Measurements from ENCODE around the gene ZEB2. TPM values are rescaled to one million over a fixed set of nuclear protein-coding genes. Genes with fewer than 3 reads are reported as not detected.

Gene ZEB2
- total RNA-seq, 4 donors from 2014 or later = 21.7 to 52.1 (median 37.9) TPM

DNA sequence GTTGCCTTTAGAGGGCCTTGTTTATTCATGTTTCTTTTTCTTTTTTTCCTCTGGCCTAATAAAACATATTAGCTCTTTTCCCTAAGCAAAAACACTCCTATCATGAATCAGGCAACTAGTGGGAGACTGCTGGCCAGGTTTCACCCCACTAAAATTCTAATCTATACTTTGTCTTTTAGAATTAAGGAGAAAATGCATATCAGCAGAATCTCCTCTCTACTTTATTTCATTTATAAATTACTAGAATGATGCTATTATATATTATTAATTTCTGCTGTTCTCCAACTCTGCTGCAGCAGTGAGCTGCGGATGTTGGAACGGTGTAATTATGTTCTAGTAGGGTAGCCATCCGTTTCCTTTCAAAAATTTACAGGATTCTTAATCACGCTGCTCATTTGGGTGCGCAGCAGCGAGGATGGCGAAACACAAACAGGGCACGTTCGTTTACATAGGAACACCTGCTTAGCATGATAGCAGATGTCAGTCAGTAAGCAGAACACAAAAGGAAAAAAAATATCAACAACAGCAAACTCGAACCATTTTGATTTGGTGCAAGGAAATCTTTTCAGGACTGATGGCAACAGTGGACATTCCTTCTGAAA, 30.5 kb downstream of the ZEB2 start:
- peaks cover 19 to 20% of the 10 kb centered on the region in 2 donors for H3K4me1 ChIP-seq
- no peak for TF ChIP-seq POLR2A (IDR thresholded peaks at IDR 0.05)
- TF ChIP-seq, protein P1, sequence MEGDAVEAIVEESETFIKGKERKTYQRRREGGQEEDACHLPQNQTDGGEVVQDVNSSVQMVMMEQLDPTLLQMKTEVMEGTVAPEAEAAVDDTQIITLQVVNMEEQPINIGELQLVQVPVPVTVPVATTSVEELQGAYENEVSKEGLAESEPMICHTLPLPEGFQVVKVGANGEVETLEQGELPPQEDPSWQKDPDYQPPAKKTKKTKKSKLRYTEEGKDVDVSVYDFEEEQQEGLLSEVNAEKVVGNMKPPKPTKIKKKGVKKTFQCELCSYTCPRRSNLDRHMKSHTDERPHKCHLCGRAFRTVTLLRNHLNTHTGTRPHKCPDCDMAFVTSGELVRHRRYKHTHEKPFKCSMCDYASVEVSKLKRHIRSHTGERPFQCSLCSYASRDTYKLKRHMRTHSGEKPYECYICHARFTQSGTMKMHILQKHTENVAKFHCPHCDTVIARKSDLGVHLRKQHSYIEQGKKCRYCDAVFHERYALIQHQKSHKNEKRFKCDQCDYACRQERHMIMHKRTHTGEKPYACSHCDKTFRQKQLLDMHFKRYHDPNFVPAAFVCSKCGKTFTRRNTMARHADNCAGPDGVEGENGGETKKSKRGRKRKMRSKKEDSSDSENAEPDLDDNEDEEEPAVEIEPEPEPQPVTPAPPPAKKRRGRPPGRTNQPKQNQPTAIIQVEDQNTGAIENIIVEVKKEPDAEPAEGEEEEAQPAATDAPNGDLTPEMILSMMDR (IDR thresholded peaks at IDR 0.05) = no peak
- intact Hi-C loops (cut with DNase I) = no loop called here
- no peaks in the 10 kb centered on the region for H3K9me3 ChIP-seq
- WGBS, 2 donors = 32 to 36% methylated on average over 10 of the region's 10 CpGs
- peak in 1 of 2 donors; percentile 36 for DNase-seq
- no peaks in the 10 kb centered on the region for H3K27me3 ChIP-seq
- H3K4me3 ChIP-seq (replicated peaks in 1 of 3) = no peak overlapping the region
- H3K27ac ChIP-seq = no peak overlapping the region
- no peaks in the 10 kb centered on the region for H3K36me3 ChIP-seq

DNA sequence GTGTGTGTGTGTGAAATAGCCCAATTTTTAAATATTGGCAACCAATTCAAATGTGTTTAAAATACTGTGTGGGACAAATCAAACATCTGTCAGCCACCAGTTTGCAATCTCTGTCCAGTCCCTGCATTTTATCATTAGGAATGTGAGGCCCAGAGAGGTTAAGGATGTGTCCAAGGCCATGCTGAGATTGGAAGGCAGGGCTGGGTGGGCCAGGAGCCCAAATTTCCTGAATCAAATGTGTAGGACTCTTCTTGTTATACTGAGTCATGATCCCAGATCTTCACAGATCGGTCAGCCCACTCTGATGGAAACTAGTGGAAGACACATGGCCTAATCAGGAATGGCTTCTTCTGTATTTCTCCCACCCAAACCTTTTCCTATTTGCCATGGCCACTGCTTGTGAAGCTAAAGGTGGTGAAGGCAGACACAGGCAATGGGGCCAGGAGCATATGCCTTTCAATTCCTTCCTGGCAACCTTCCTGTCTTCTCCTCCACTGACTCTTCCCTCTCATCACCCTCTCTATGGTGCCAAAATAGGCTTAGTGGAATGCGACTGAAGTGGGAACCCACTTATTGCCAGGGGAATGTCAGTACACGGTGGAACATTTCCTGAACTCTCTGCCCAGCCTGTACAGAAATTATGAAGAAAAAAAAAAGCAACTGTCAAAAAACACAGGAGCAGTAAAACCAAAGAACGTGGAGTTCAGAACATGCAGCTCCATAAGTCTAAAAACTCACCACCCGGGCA, 35.5 kb downstream of the ZEB2 start:
- H3K27ac ChIP-seq = no peak overlapping the region
- H3K27me3 ChIP-seq = no peaks in the 10 kb centered on the region
- no peaks in the 10 kb centered on the region for H3K36me3 ChIP-seq
- no peak overlapping the region for H3K4me3 ChIP-seq (replicated peaks in 1 of 3)
- TF ChIP-seq POLR2A (IDR thresholded peaks at IDR 0.05) = no peak
- TF ChIP-seq, protein P1 (IDR thresholded peaks at IDR 0.05) = no peak
- DNase-seq = peak in 1 of 2 donors; percentile 25
- H3K4me1 ChIP-seq = peaks cover 16 to 20% of the 10 kb centered on the region in 2 donors
- 46 to 62% methylated on average over 5 of the region's 5 CpGs for WGBS, 2 donors
- intact Hi-C loops (cut with DNase I) = no loop called here
- H3K9me3 ChIP-seq = no peaks in the 10 kb centered on the region

DNA sequence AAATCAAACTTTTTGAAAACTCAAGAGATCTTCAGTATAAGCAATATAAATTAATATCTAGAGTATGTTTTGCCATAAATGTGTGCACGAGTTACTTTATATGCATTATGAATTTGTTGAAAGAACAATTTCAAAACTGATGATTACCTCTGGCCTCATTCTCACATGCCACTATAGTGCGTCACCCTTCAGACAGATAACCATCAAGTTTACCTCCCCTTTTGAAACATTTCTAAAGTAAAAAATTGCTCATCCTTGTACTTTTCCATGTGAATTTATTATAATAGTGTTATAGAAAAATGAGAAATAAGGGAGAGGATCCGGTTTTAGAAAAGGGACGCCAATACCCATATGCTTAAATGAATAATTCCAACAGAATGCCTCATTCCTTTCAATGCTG, 38.3 kb downstream of the ZEB2 start:
- Histone ChIP-seq H3K27me3 (no peaks in the 10 kb centered on the region), H3K4me1 (peaks cover 32% of the 10 kb centered on the region in 2 donors)

DNA sequence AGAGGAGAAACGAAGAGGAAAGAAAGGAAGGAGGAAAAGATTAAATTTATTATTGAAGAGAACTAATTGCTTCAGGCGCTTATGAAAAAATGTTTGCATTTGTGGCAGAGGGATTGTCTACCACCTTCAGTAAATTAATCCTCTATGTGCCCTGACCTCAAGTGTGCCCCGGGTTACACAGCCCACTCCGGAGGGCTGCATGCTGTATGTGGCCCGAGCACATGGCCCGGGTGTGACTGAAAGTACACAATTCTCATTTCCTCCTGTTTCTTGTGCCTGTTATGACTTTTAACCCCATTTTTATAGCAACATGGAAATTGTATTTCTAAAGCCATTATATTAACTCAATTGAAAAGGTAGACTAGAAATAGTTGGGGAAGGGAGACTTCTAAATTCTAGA, 38.8 kb downstream of the ZEB2 start:
- intact Hi-C loops (cut with DNase I) = no loop called here
- WGBS, 2 donors = 72 to 80% methylated on average over 6 of the region's 6 CpGs
- H3K4me3 ChIP-seq (replicated peaks in 1 of 3) = no peak overlapping the region
- DNase-seq = no peak
- no peak for TF ChIP-seq POLR2A (IDR thresholded peaks at IDR 0.05)
- TF ChIP-seq, protein P1 (IDR thresholded peaks at IDR 0.05) = no peak
- H3K27ac ChIP-seq = no peak overlapping the region
- peaks cover 32 to 34% of the 10 kb centered on the region in 2 donors for H3K4me1 ChIP-seq
- H3K9me3 ChIP-seq = no peaks in the 10 kb centered on the region
- H3K27me3 ChIP-seq = no peaks in the 10 kb centered on the region
- H3K36me3 ChIP-seq = no peaks in the 10 kb centered on the region

More for the DNA sequence above, 38.3 kb downstream of the ZEB2 start:
- intact Hi-C loops (cut with DNase I) = no loop called here
- no peak overlapping the region for H3K27ac ChIP-seq
- 90% methylated on average over 4 of the region's 4 CpGs for WGBS, 2 donors
- no peak for TF ChIP-seq POLR2A (IDR thresholded peaks at IDR 0.05)
- TF ChIP-seq, protein P1 (IDR thresholded peaks at IDR 0.05) = no peak
- DNase-seq = no peak
- no peaks in the 10 kb centered on the region for H3K36me3 ChIP-seq
- no peaks in the 10 kb centered on the region for H3K9me3 ChIP-seq
- no peak overlapping the region for H3K4me3 ChIP-seq (replicated peaks in 1 of 3)

DNA sequence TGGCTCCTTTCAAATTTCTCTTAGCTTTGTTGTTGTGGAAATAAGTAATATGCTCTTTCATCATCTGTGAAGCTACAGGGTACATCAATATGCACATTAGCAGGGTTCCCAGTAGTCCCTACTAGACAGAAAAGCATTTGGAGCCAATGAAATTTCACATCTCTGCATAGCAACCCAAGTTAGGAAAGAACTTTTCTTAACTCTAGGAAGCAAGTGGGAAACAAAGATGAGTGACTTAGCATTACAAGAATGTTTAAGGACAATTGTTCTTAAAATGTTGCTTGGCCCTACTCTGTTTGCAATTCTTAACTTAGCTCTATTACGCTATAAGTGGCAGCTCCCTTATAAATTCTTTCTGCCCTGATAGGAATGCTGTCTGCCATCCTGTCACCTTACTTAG, 39.6 kb downstream of the ZEB2 start:
- peaks cover 32% of the 10 kb centered on the region in 2 donors for H3K4me1 ChIP-seq
- intact Hi-C loops (cut with DNase I) = no loop called here
- no peak overlapping the region for H3K27ac ChIP-seq
- no peaks in the 10 kb centered on the region for H3K27me3 ChIP-seq
- no peak for DNase-seq
- WGBS, 2 donors = 88 to 91% methylated on average over 1 of the region's 1 CpG
- no peaks in the 10 kb centered on the region for H3K36me3 ChIP-seq
- H3K9me3 ChIP-seq = no peaks in the 10 kb centered on the region
- TF ChIP-seq, protein P1 (IDR thresholded peaks at IDR 0.05) = no peak
- TF ChIP-seq POLR2A (IDR thresholded peaks at IDR 0.05) = no peak
- H3K4me3 ChIP-seq (replicated peaks in 1 of 3) = no peak overlapping the region

Measured in thyroid gland (tissue), 4 donors.